Cardiac fibroblast (primary cell): ENCODE measurements around the gene VPREB1.

Experiments
- DNase-seq, 2 donors: peaks; one replicate each; pipeline versions ENCODE4 v3.0.0 to v3.0.0-alpha.2; 2010; ENCODE audit warnings: low read depth in 2 of 2
- H3K4me3 ChIP-seq, 2 donors: replicated peaks in 1 of 2; 1 replicate in 1 of 2; 2 replicates in 1 of 2; pipeline ENCODE4 v1.5.1; 2011; ENCODE audit warnings: low read depth in 2 of 2, low read length in 2 of 2, mild to moderate bottlenecking in 2 of 2, moderate library complexity in 1 of 2
- CTCF ChIP-seq: IDR thresholded peaks from one replicate; pipeline ENCODE4 v1.5.1; 2011; ENCODE audit warnings: low read depth, mild to moderate bottlenecking, low read length, inconsistent platforms

The VPREB1 gene

GRCh38 chr22:22198751-22199150 is 45.8 kb upstream of the VPREB1 start:
- no peak for DNase-seq
- H3K4me3 ChIP-seq, result no peak overlapping the region
- no peak for TF ChIP-seq CTCF

- DNase-seq, result no peak
- no peak overlapping the region for H3K4me3 ChIP-seq
- TF ChIP-seq CTCF, result no peak
Observed at GRCh38 chr22:22199634-22200033, 45.0 kb upstream of the VPREB1 start.

GRCh38 chr22:22200569-22201184 is 43.9 kb upstream of the VPREB1 start:
- no peak for DNase-seq
- no peak for TF ChIP-seq CTCF
- H3K4me3 ChIP-seq, result no peak overlapping the region

- TF ChIP-seq CTCF, result peak; percentile 84
- peak; percentile 51 to 62 for DNase-seq
- H3K4me3 ChIP-seq, result no peak overlapping the region
Observed at GRCh38 chr22:22201185-22201929, 43.2 kb upstream of the VPREB1 start.

GRCh38 chr22:22201930-22202343 is 42.6 kb upstream of the VPREB1 start:
- TF ChIP-seq CTCF, result no peak
- DNase-seq, result no peak
- H3K4me3 ChIP-seq, result no peak overlapping the region

- DNase-seq, result no peak
- no peak for TF ChIP-seq CTCF
- no peak overlapping the region for H3K4me3 ChIP-seq
Observed at GRCh38 chr22:22203048-22203971, 41.3 kb upstream of the VPREB1 start.
